KMS-11 (cell line): ENCODE data around the gene RBM15B.

Source experiments
- H2AFZ ChIP-seq: fragments of 200-600 bp; sonication (generic); 2 replicates; pipeline ENCODE4 v1.6.1; 2016; ENCODE audit warnings: antibody characterized with exemption, mixed run types, low read depth
- H3K27ac ChIP-seq: fragments of 200-600 bp; sonication (generic); 2 replicates; pipeline ENCODE4 v1.6.1; 2016; ENCODE audit warnings: mild to moderate bottlenecking, mixed run types
- H3K27me3 ChIP-seq: fragments of 200-600 bp; sonication (generic); 2 replicates; pipeline ENCODE4 v1.6.1; 2017; ENCODE audit warnings: mild to moderate bottlenecking, low read depth, mixed run types, moderate library complexity; ENCODE audit not compliant: insufficient read depth
- H3K36me3 ChIP-seq: fragments of 200-600 bp; sonication (generic); 2 replicates; pipeline ENCODE4 v1.6.1; 2017; ENCODE audit warnings: mild to moderate bottlenecking, mixed run types; ENCODE audit not compliant: insufficient read depth
- H3K4me1 ChIP-seq: fragments of 200-600 bp; sonication (generic); 2 replicates; pipeline ENCODE4 v1.6.1; 2016; ENCODE audit warnings: mild to moderate bottlenecking, low read depth, mixed run types; ENCODE audit not compliant: poor library complexity, severe bottlenecking
- H3K4me2 ChIP-seq: fragments of 200-600 bp; sonication (generic); 2 replicates; pipeline ENCODE4 v1.7.0; 2016; ENCODE audit warnings: mild to moderate bottlenecking, mixed run types
- H3K4me3 ChIP-seq: fragments of 200-600 bp; sonication (generic); IDR thresholded peaks from 2 replicates; pipeline ENCODE4 v1.6.1; 2017; ENCODE audit warnings: low read depth, low read length, mixed read lengths; ENCODE audit not compliant: insufficient read depth
- H3K79me2 ChIP-seq: fragments of 200-600 bp; sonication (generic); 2 replicates; pipeline ENCODE4 v1.6.1; 2016; ENCODE audit warnings: low read depth, mixed run types; ENCODE audit not compliant: insufficient read depth
- H3K9ac ChIP-seq: fragments of 200-600 bp; sonication (generic); 2 replicates; pipeline ENCODE4 v1.6.1; 2016; ENCODE audit warnings: mild to moderate bottlenecking, mixed run types
- H4K20me1 ChIP-seq: fragments of 200-600 bp; sonication (generic); 2 replicates; pipeline ENCODE4 v1.6.1; 2016; ENCODE audit warnings: mild to moderate bottlenecking, mixed run types; ENCODE audit not compliant: insufficient read depth
- TF ChIP-seq, protein P1 (sequence below): fragments of 200-600 bp; sonication (generic); conservative IDR thresholded peaks from 2 replicates; pipeline ENCODE4 v1.6.1; 2017; ENCODE audit warnings: low read depth, mild to moderate bottlenecking, antibody characterized with exemption, low read length, moderate library complexity, mixed read lengths

RBM15B gene

DNA sequence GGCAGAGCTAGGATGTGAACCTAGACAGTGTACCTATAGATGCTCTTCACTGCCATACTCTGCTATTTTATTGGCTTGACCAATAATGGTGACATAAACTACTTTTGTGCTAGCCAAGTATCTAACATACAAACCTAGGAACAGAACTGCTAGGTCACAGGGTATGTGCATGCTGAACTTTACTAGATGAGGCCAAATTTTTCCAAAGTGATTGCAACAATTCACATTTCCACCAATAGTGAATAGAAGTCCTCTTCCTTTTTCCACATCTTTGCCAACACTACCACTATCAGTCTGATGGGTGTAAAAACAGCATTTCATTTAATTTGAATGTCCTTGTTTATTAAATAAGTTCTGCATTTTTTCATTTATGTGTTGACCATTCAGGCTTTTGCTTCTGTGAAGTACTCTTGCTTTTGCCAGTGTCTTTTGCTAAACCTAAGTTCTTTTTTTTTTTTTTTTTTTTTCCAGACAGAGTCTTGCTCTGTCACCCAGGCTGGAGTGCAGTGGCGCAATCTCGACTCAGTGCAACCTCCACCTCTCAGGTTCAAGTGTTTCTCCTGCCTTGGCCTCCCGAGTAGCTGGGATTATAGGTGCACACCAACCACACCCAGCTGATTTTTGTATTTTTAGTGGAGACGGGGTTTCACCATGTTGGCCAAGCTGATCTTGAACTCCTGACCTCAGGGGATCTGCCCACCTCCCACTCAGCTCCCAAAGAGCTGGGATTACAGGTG lies 54.6 kb downstream of the RBM15B start:
- Histone ChIP-seq H3K4me3 (no peak overlapping the region), H2AFZ (no peak overlapping the region), H3K36me3 (no peaks in the 10 kb centered on the region), H3K27ac (no peak overlapping the region), H3K4me1 (no peaks in the 10 kb centered on the region), H4K20me1 (no peaks in the 10 kb centered on the region), H3K9ac (no peak overlapping the region), H3K4me2 (no peak overlapping the region), H3K79me2 (peaks cover 10% of the 10 kb centered on the region; the same call in 1 of the 2 replicates), H3K27me3 (no peaks in the 10 kb centered on the region)
- TF ChIP-seq, protein P1, sequence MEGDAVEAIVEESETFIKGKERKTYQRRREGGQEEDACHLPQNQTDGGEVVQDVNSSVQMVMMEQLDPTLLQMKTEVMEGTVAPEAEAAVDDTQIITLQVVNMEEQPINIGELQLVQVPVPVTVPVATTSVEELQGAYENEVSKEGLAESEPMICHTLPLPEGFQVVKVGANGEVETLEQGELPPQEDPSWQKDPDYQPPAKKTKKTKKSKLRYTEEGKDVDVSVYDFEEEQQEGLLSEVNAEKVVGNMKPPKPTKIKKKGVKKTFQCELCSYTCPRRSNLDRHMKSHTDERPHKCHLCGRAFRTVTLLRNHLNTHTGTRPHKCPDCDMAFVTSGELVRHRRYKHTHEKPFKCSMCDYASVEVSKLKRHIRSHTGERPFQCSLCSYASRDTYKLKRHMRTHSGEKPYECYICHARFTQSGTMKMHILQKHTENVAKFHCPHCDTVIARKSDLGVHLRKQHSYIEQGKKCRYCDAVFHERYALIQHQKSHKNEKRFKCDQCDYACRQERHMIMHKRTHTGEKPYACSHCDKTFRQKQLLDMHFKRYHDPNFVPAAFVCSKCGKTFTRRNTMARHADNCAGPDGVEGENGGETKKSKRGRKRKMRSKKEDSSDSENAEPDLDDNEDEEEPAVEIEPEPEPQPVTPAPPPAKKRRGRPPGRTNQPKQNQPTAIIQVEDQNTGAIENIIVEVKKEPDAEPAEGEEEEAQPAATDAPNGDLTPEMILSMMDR = no peak
